CD1c-positive myeloid dendritic cell (primary cell): ENCODE measurements around the gene SLC17A7.

Experiments used
- DNase-seq: peaks from one replicate; pipeline ENCODE4 v3.0.0-alpha.2; 2016; ENCODE audit errors: extremely low spot score

The SLC17A7 gene

GRCh38 chr19:49427855-49428546 is 13.3 kb downstream of the SLC17A7 start:
- DNase-seq, result no peak

DNA sequence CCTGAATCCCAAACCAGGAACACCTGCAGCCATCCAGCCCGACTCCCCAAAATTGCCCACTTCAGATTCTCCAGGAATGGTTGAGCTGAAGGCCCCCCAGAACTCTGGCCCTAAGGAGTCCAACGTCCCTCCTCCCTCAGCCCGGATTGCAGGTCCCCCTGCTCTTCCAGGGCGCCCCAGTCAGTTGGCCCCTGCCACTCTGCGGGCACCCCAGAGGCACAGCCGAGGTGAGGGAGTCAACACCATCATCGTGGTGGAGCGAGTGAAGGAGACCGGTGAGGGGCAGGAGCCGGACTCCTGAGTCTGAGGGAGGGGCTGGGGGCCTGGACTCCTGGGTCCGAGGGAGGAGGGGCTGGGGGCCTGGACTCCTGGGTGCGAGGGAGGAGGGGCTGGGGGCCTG is 14.0 kb downstream of the SLC17A7 start:
- DNase-seq, result no peak

GRCh38 chr19:49425922-49426592 is 15.3 kb downstream of the SLC17A7 start:
- no peak for DNase-seq

DNA sequence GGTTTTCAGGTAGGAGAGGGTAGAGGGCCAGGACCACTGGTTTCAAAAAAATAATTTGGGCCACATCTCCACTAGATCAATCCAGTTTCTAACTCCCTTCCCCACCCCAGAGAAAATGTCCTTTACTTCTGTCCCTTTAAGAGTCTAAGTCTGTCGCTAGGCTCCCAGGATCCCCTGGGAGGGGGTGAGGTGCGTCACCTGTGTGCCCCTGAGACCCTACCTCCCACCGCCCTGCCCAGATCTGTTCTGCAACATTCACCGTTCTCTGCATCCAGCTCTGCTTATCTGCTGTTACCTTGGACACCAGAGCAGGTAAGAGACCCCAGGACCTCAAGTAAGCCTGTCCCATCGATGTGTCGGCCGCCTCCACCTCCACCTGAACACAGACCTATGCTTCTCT is 16.1 kb downstream of the SLC17A7 start, which contains the start of gene GFY:
Gene GFY (plus strand): TSS at position 211 of the 400 bp plus-strand sequence. CDS start 1,043 bp downstream, outside the sequence.
- DNase-seq, result no peak

DNA sequence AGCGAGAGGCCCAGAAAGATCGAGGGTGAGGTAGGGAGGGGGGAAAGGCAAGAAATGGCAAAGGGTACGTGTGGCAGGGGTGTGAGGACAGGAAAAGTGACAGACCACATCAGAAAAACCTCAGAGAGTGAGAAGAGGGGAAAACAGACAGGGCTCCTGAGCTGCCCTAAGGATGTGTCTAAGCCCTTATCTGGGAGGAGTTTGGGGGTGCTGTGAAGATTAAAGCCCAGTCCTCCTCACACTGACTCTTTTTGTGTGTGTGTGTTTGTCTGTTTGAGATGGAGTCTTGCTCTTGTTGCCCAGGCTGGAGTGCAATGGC is 17.4 kb downstream of the SLC17A7 start:
- no peak for DNase-seq

- peak; percentile 21 for DNase-seq
These were observed 18.0 kb downstream of the SLC17A7 start, which contains the start of gene PTH2 for GRCh38 chr19:49423071-49423984. PTH2 (minus strand) TSS chr19:49423441; CDS start chr19:49423339, 102 bp downstream.

- DNase-seq, result peak; percentile 71
These were observed 18.8 kb downstream of the SLC17A7 start for GRCh38 chr19:49422407-49423070.

DNA sequence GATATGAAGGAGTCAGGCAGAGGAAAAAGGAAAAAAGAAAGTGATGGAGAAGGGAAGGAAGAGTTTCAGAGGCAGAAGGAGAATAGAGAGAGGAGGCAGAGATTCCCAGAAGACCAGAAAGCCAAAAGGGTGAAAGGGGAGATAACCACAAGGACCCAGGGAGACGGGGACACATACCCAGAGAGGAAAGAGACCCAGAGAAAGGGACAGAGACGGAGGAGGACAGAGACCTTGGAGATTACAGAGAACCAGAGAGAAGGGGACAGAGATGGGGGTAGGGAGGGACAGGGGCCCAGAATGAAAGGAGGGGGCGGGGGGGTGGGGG is 19.5 kb downstream of the SLC17A7 start:
- no peak for DNase-seq

- DNase-seq, result peak; percentile 84
These were observed 20.1 kb downstream of the SLC17A7 start for GRCh38 chr19:49421039-49421877.

DNA sequence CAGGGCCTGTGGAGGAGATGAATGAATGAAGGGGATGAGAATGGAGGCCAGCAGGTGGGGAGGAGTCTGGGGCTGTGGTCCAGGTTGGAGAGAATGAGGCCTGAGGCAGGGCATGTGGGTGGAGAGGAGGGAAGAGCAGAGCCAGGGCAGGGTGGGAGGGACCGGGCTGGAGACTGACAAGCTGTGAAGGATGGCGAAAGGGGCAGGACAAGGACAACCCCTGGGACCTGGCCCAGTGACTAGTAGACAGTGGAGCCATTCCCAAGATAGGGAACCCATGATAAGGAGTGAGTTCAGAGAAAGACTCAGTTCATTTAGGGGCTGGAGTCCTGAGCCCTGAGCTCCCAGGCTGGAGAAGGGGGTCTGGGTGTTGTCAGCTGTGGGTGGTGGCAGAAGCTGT is 21.1 kb downstream of the SLC17A7 start:
- DNase-seq, result no peak

DNA sequence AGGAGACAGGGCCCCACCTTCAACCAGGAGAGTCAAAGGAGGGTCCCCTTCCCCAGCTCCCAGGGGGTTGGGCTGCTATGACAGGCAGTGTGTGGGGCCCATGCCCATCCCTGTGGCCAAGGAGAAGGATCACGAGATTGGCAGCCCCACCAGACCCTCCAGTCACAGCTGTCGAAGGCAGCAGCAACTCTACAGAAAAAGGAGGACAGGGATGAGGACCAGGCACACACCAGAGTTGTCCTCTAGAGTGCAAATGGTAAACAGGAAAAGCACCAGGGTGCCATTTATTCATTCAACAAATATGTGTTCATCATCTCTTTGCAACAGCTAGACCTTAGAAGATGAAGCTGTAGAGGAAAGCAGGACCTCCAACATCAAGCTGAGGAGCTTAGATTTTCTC is 22.2 kb downstream of the SLC17A7 start:
- DNase-seq, result no peak

GRCh38 chr19:49418511-49418910 is 22.8 kb downstream of the SLC17A7 start:
- no peak for DNase-seq

GRCh38 chr19:49417088-49417487 is 24.2 kb downstream of the SLC17A7 start:
- DNase-seq, result no peak

DNA sequence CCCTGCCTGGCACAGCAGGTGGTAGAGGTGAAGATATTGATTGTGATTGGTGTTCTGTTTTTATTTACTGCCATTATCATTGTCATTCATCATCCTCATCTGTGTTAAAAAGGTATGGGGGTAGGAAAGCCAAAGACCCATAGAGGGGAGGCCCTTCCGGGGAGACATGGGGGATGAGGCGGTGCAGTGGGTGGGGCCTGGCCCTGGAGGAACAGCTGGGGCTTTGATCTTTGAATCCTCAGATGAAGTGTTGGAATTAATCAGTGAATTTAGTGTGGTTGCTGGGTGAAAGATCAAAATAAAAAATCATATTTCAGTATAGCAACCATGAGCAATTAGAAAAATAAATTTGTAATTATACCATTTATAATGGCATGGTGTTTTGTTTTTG is 25.5 kb downstream of the SLC17A7 start:
- no peak for DNase-seq

GRCh38 chr19:49415102-49415809 is 26.1 kb downstream of the SLC17A7 start:
- peak; percentile 57 for DNase-seq

GRCh38 chr19:49414256-49414655 is 27.1 kb downstream of the SLC17A7 start:
- DNase-seq, result no peak

DNA sequence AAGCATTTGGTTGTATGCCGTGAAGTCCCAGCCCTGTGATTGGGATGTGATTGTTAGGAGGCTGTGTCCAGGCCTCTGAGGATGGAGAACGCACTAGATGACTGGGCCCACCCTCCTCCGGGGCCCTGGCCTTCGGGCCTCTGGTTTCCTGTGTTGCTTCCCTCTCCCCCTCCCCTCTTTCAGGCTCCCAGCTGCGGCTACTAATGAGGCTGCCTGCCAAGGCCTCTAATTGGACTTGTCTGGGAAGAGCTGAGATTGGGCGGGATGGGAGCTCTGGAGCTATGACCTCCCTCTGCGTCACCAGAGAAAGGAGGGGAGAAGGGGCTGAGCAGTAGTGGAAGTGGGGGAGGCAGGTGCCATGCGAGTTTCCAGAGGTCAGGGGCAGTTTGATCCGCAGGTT is 28.0 kb downstream of the SLC17A7 start:
- DNase-seq, result no peak

- DNase-seq, result no peak
These were observed 29.5 kb downstream of the SLC17A7 start for GRCh38 chr19:49411681-49412326.

GRCh38 chr19:49409441-49410029 is 31.8 kb downstream of the SLC17A7 start:
- DNase-seq, result peak; percentile 79
